HG03442 (cell line): Measurements from ENCODE around the gene NNMT.

ENCODE experiments used
- ATAC-seq: cut with Tn5 transposase; IDR thresholded peaks from one replicate; pipeline ENCODE4 v1.9.1; 2021; ENCODE audit warnings: mild to moderate bottlenecking, moderate library complexity; ENCODE audit not compliant: unreplicated experiment

NNMT gene

GRCh38 chr11:114295676-114296604, at the start of gene NNMT:
TSS of gene NNMT (plus strand) at chr11:114296399. CDS start at chr11:114296557, 158 bp downstream.
- ATAC-seq: no peak

- ATAC-seq: no peak
Observed at GRCh38 chr11:114247070-114247789, 49.0 kb upstream of the NNMT start.

- ATAC-seq: no peak
Observed at GRCh38 chr11:114250180-114250579, 46.0 kb upstream of the NNMT start.

GRCh38 chr11:114250993-114251814, 45.0 kb upstream of the NNMT start:
- ATAC-seq: no peak

- no peak for ATAC-seq
Observed at GRCh38 chr11:114251815-114252337, 44.3 kb upstream of the NNMT start.

- no peak for ATAC-seq
Observed at GRCh38 chr11:114252767-114253166, 43.4 kb upstream of the NNMT start.

- ATAC-seq: no peak
Observed at GRCh38 chr11:114253771-114254170, 42.4 kb upstream of the NNMT start.

- no peak for ATAC-seq
Observed at GRCh38 chr11:114254571-114255146, 41.5 kb upstream of the NNMT start.

- no peak for ATAC-seq
Observed at GRCh38 chr11:114255289-114255688, 40.9 kb upstream of the NNMT start.

- ATAC-seq: no peak
Observed at GRCh38 chr11:114256176-114256966, 39.8 kb upstream of the NNMT start.

- ATAC-seq: no peak
Observed at GRCh38 chr11:114256967-114257286, 39.3 kb upstream of the NNMT start.

GRCh38 chr11:114257621-114258558, 38.3 kb upstream of the NNMT start:
- ATAC-seq: no peak

GRCh38 chr11:114258696-114259095, 37.5 kb upstream of the NNMT start:
- no peak for ATAC-seq

- no peak for ATAC-seq
Observed at GRCh38 chr11:114259124-114259526, 37.1 kb upstream of the NNMT start.

- ATAC-seq: no peak
Observed at GRCh38 chr11:114259551-114259983, 36.6 kb upstream of the NNMT start.

- no peak for ATAC-seq
Observed at GRCh38 chr11:114260077-114260476, 36.1 kb upstream of the NNMT start.

GRCh38 chr11:114260483-114260882, 35.7 kb upstream of the NNMT start:
- ATAC-seq: no peak

- no peak for ATAC-seq
Observed at GRCh38 chr11:114261791-114262190, 34.4 kb upstream of the NNMT start.
